Mesenchymal stem cell (in vitro differentiated cells and primary cell): ENCODE measurements around the gene ZFYVE26.

Experiments
- DNase-seq: peaks from one replicate; pipeline ENCODE4 v3.0.0-alpha.2; 2013
- H2AFZ ChIP-seq: one replicate; pipeline ENCODE4 v1.6.1; 2013; ENCODE audit warnings: low read depth, mild to moderate bottlenecking, control low read depth, inconsistent platforms, low read length, moderate library complexity
- H2AK5ac ChIP-seq: 2 replicates; pipeline ENCODE4 v1.6.1; 2013; ENCODE audit warnings: low read length, moderate library complexity, mild to moderate bottlenecking, inconsistent platforms; ENCODE audit not compliant: severe bottlenecking
- H2BK120ac ChIP-seq: one replicate; pipeline ENCODE4 v1.6.1; 2013; ENCODE audit warnings: low read depth, mild to moderate bottlenecking, inconsistent platforms, low read length, moderate library complexity
- H2BK12ac ChIP-seq, 2 experiments: one replicate each; pipeline ENCODE4 v1.6.1; 2013; ENCODE audit warnings: inconsistent platforms in 2 of 2, low read length in 2 of 2, mild to moderate bottlenecking in 2 of 2, moderate library complexity in 2 of 2, control low read depth in 1 of 2
- H2BK15ac ChIP-seq: one replicate; pipeline ENCODE4 v1.6.1; 2013; ENCODE audit warnings: mild to moderate bottlenecking, low read depth, inconsistent platforms; ENCODE audit not compliant: poor library complexity, severe bottlenecking
- H2BK5ac ChIP-seq: 2 replicates; pipeline ENCODE4 v1.6.1; 2013; ENCODE audit warnings: low read depth, mild to moderate bottlenecking, low read length, control low read depth, inconsistent platforms; ENCODE audit not compliant: poor library complexity, severe bottlenecking
- H3K14ac ChIP-seq, 2 experiments: one replicate each; pipeline ENCODE4 v1.6.1; 2013; ENCODE audit warnings: inconsistent platforms in 2 of 2, low read length in 2 of 2, control low read depth in 1 of 2, mild to moderate bottlenecking in 1 of 2, moderate library complexity in 1 of 2
- H3K18ac ChIP-seq, 2 experiments: one replicate each; pipeline ENCODE4 v1.6.1; 2013; ENCODE audit warnings: inconsistent platforms in 2 of 2, low read length in 2 of 2, control low read depth in 1 of 2, low read depth in 1 of 2, mild to moderate bottlenecking in 1 of 2
- H3K23ac ChIP-seq, 2 experiments: one replicate each; pipeline ENCODE4 v1.6.1; 2013; ENCODE audit warnings: inconsistent platforms in 2 of 2, low read length in 2 of 2, mild to moderate bottlenecking in 2 of 2, moderate library complexity in 2 of 2, control low read depth in 1 of 2
- H3K27ac ChIP-seq: 2 replicates; pipeline ENCODE4 v1.5.1; 2013; ENCODE audit warnings: mild to moderate bottlenecking, moderate library complexity, low read length, control low read depth, inconsistent platforms; ENCODE audit not compliant: poor library complexity, severe bottlenecking
- H3K27me3 ChIP-seq, 2 experiments: 2 replicates each; pipeline versions ENCODE4 v1.6.1 to v1.7.0; 2013; ENCODE audit warnings: low read length in 2 of 2, mild to moderate bottlenecking in 2 of 2, moderate library complexity in 2 of 2, control low read depth in 1 of 2, inconsistent platforms in 1 of 2; ENCODE audit not compliant: control insufficient read depth in 1 of 2, insufficient read depth in 1 of 2
- H3K36me3 ChIP-seq, 2 experiments: 2 replicates each; pipeline versions ENCODE4 v1.6.1 to v1.7.0; 2013; ENCODE audit warnings: low read length in 2 of 2, control low read depth in 1 of 2, inconsistent platforms in 1 of 2, low read depth in 1 of 2, mild to moderate bottlenecking in 1 of 2; ENCODE audit not compliant: insufficient read depth in 2 of 2, control insufficient read depth in 1 of 2
- H3K4ac ChIP-seq, 2 experiments: one replicate each; pipeline ENCODE4 v1.6.1; 2013; ENCODE audit warnings: inconsistent platforms in 2 of 2, low read length in 2 of 2, mild to moderate bottlenecking in 2 of 2, moderate library complexity in 2 of 2, control low read depth in 1 of 2, low read depth in 1 of 2
- H3K4me1 ChIP-seq: 2 replicates; pipeline ENCODE4 v1.6.1; 2013; ENCODE audit warnings: low read depth, low read length, control low read depth; ENCODE audit not compliant: control insufficient read depth, insufficient read depth
- H3K4me2 ChIP-seq: 2 replicates; pipeline ENCODE4 v1.6.1; 2013; ENCODE audit warnings: low read length, mild to moderate bottlenecking, inconsistent platforms; ENCODE audit not compliant: poor library complexity, severe bottlenecking
- H3K4me3 ChIP-seq, 2 experiments: 2 replicates each; pipeline versions ENCODE4 v1.5.1 to v1.7.0; 2013; ENCODE audit warnings: low read length in 2 of 2, mild to moderate bottlenecking in 2 of 2, control low read depth in 1 of 2, low read depth in 1 of 2; ENCODE audit not compliant: insufficient read depth in 1 of 2
- H3K79me1 ChIP-seq: replicated peaks from 2 replicates; pipeline ENCODE4 v1.6.1; 2013; ENCODE audit warnings: mild to moderate bottlenecking, control low read depth, low read length, inconsistent platforms; ENCODE audit not compliant: poor library complexity, severe bottlenecking
- H3K9ac ChIP-seq: 2 replicates; pipeline ENCODE4 v1.7.0; 2013; ENCODE audit warnings: mild to moderate bottlenecking, low read length, moderate library complexity
- H3K9me3 ChIP-seq: 2 replicates; pipeline ENCODE4 v1.7.0; 2013; ENCODE audit warnings: mild to moderate bottlenecking, low read length; ENCODE audit not compliant: control insufficient read depth
- H4K8ac ChIP-seq: one replicate; pipeline ENCODE4 v1.6.1; 2013; ENCODE audit warnings: inconsistent platforms, mild to moderate bottlenecking, low read length, moderate library complexity
- H4K91ac ChIP-seq: one replicate; pipeline ENCODE4 v1.6.1; 2013; ENCODE audit warnings: mild to moderate bottlenecking, low read length, inconsistent platforms
- WGBS: methylation state at CpG from one replicate; pipeline ENCODE4 v1.1.7; 2013; ENCODE audit warnings: mixed read lengths; 5-methylcytosine and 5-hydroxymethylcytosine counted together

The ZFYVE26 gene

DNA sequence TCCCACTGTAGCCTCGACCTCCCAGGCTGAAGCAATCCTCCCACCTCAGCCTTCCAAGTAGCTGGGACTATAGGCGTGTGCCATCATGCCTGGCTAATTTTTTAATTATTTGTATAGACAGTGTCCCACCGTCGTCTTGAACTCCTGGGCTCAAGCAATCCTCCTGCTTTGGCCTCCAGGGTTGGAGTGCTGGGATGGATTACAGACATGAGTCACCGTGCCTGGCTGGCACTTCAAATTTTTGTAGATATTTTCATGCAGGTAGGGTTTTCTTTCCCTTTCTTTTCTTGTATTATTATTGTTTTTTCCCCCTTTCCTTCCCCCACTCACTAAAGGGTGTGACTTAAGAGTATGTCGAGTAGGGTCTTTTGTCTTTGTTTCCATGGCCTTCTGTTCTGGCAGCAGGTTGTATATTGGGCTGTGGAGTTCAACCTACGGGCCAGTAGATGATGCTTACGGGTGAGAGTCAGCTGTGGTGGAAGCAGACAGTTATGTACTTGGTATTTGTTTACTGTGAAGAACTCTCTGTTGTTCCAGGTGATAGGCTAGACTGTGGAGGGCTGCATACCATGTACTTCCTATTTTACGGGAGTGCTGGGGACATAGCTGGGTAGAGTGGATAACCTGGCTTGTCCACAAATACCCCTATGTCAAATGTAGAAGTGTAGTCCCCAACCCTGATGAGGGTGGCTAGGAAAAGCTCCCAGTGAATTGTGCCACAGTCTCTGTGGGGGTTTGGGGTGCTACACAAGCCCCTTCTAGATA lies 33.9 kb upstream of the ZFYVE26 start:
- Histone ChIP-seq H3K9me3 (no peaks in the 10 kb centered on the region), H3K23ac (no peak overlapping the region), H2BK120ac (no peak overlapping the region), H3K9ac (no peak overlapping the region), H2AK5ac (no peak overlapping the region), H3K18ac (no peak overlapping the region), H2AFZ (no peak overlapping the region), H2BK15ac (no peak overlapping the region), H3K27ac (no peak overlapping the region), H3K14ac (no peak overlapping the region), H4K91ac (no peak overlapping the region), H3K4me2 (no peak overlapping the region), H3K36me3 (peaks cover 0 to 4% of the 10 kb centered on the region in 2 experiments), H3K4me1 (no peaks in the 10 kb centered on the region), H2BK12ac (no peak overlapping the region), H4K8ac (no peak overlapping the region), H3K4me3 (no peak overlapping the region), H2BK5ac (no peak overlapping the region), H3K27me3 (no peaks in the 10 kb centered on the region), H3K79me1 (peaks cover 20% of the 10 kb centered on the region), H3K4ac (no peak overlapping the region)
- WGBS, result 89% methylated on average over 7 of the region's 9 CpGs
- DNase-seq, result no peak

DNA sequence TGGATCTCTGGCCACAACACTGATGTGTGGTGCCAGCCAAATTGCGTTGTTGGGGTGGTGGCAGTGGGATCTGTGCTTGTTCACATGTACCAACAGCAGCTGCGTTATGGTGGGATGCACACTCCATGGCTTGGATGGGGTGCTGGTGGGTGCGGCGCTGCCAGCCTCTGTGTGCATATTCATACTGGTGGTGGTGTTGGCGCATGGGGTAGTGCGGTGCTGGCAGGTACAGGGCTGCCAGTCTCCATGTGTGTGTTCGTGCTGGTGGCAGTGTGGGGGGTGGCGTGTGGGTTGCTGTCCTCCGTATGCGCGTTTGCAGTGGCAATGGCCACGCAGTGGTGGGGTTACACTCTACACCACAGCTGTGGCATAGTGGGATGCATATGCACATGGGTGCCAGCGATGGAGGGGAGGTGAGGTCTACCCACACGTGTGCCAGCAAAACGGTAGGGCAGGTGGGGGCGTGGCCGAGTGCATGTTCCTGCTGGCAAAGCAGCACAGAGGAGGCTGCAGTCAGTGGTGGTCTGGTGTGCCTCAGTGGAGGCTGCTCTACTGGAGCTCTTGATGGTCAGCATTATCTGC lies 29.7 kb upstream of the ZFYVE26 start:
- H2AK5ac ChIP-seq, result no peak overlapping the region
- no peak for DNase-seq
- WGBS, result 93% methylated on average over 17 of the region's 17 CpGs

DNA sequence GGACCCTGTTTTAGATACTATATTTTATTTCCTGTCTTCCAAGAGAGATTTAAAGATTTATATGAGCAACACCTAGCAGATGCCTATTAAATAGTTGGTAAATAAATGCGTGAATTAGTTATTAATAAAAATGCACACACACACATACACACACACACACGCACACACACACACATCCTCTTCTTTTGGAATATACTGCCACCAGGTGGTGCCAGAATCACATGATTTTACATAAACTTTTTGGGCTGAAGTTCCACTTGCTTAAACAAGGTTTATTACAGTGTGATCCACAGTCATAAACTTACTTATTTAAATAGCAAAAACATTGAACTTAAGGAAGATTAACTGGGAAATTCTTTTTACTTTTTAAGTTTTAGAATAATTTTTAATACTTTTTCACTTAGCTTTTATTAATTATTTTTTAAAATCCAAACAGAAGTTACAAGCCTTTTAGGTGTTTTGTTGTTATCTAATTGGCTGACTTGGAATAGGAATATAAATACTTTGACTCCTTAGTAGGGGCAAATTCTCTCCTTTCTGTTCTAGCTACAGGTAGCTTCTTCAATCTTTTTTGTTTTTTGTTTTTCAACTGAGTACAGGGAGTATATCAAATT lies 20.7 kb upstream of the ZFYVE26 start:
- no peaks in the 10 kb centered on the region for H3K27me3 ChIP-seq
- H3K4ac ChIP-seq, result no peak overlapping the region
- H3K4me1 ChIP-seq, result no peaks in the 10 kb centered on the region
- no peak overlapping the region for H3K27ac ChIP-seq
- H4K91ac ChIP-seq, result no peak overlapping the region
- DNase-seq, result peak; percentile 85
- H3K36me3 ChIP-seq, result peaks cover 0 to 3% of the 10 kb centered on the region in 2 experiments
- H3K4me2 ChIP-seq, result no peak overlapping the region
- 51% methylated on average over 2 of the region's 2 CpGs for WGBS
- H2BK120ac ChIP-seq, result no peak overlapping the region
- no peak overlapping the region for H2AK5ac ChIP-seq
- H3K14ac ChIP-seq, result no peak overlapping the region
- H2BK15ac ChIP-seq, result no peak overlapping the region
- H3K23ac ChIP-seq, result no peak overlapping the region
- no peak overlapping the region for H2AFZ ChIP-seq
- no peak overlapping the region for H3K9ac ChIP-seq
- H2BK5ac ChIP-seq, result no peak overlapping the region
- H2BK12ac ChIP-seq, result no peak overlapping the region
- H3K4me3 ChIP-seq, result no peak overlapping the region
- H3K18ac ChIP-seq, result no peak overlapping the region
- no peaks in the 10 kb centered on the region for H3K79me1 ChIP-seq
- H4K8ac ChIP-seq, result no peak overlapping the region
- H3K9me3 ChIP-seq, result no peaks in the 10 kb centered on the region

More for the DNA sequence above, 29.7 kb upstream of the ZFYVE26 start:
- H2BK120ac ChIP-seq, result no peak overlapping the region
- no peak overlapping the region for H2BK15ac ChIP-seq
- H3K27ac ChIP-seq, result no peak overlapping the region
- H3K9ac ChIP-seq, result no peak overlapping the region
- H3K27me3 ChIP-seq, result no peaks in the 10 kb centered on the region
- peak overlapping the region in 1 of 2 experiments; percentile 30 for H3K14ac ChIP-seq
- H3K4me1 ChIP-seq, result no peaks in the 10 kb centered on the region
- H4K8ac ChIP-seq, result no peak overlapping the region
- no peak overlapping the region for H3K4me3 ChIP-seq
- no peak overlapping the region for H3K23ac ChIP-seq
- no peak overlapping the region for H3K18ac ChIP-seq
- H2AFZ ChIP-seq, result no peak overlapping the region
- no peak overlapping the region for H3K4me2 ChIP-seq
- H3K79me1 ChIP-seq, result peaks cover 18% of the 10 kb centered on the region
- no peak overlapping the region for H3K4ac ChIP-seq
- H4K91ac ChIP-seq, result peak overlapping the region; percentile 28
- H3K36me3 ChIP-seq, result peaks cover 0 to 4% of the 10 kb centered on the region in 2 experiments
- H2BK12ac ChIP-seq, result no peak overlapping the region
- no peaks in the 10 kb centered on the region for H3K9me3 ChIP-seq
- no peak overlapping the region for H2BK5ac ChIP-seq

DNA sequence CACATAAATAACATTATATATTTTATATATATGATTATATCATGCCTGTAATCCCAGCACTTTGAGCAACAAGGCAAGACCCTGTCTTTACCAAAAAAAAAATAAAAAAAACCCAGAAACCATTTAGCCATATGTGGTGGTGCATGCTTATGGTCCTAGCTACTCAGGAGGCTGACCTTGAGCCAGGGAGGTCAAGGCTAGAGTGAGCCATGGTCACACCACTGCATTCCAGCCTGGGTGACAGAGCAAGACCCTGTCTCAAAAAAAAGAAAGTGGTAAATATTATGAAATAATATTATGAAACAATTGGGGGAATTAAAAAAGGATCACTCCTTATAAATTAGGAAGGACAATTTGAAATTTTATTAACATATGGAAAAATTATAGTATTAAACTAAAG lies 19.2 kb upstream of the ZFYVE26 start:
- Histone ChIP-seq H3K9ac (no peak overlapping the region), H4K8ac (no peak overlapping the region), H2BK5ac (no peak overlapping the region), H3K27me3 (no peaks in the 10 kb centered on the region), H3K79me1 (no peaks in the 10 kb centered on the region), H3K36me3 (peaks cover 0 to 3% of the 10 kb centered on the region in 2 experiments), H3K4ac (no peak overlapping the region), H2AFZ (no peak overlapping the region), H3K9me3 (no peaks in the 10 kb centered on the region), H3K4me1 (no peaks in the 10 kb centered on the region), H3K18ac (no peak overlapping the region), H2AK5ac (no peak overlapping the region), H3K4me2 (no peak overlapping the region), H2BK15ac (no peak overlapping the region), H3K23ac (no peak overlapping the region), H4K91ac (no peak overlapping the region), H3K4me3 (no peak overlapping the region), H3K27ac (no peak overlapping the region), H2BK12ac (no peak overlapping the region), H2BK120ac (no peak overlapping the region), H3K14ac (no peak overlapping the region)
- DNase-seq, result no peak
